Measurements from ENCODE around the gene STK32B.

- TF ChIP-seq NRF1 (IDR thresholded peaks at IDR 0.05; ENCODE audit: low read depth, low read length) (no peak), SP4 (IDR thresholded peaks at IDR 0.05; ENCODE audit: low read length) (no peak), CHD2 (IDR thresholded peaks at IDR 0.05; ENCODE audit: low read length) (no peak), CTCF (IDR thresholded peaks at IDR 0.05; ENCODE audit: control extremely low read depth in 1 of 3, insufficient read depth in 1 of 3, low read depth in 1 of 3, low read length in 3 of 3) (no peak), HDAC2 (IDR thresholded peaks at IDR 0.05; ENCODE audit: borderline replicate concordance in 1 of 2, low read depth in 2 of 2, low read length in 2 of 2) (no peak), POLR2A (IDR thresholded peaks at IDR 0.05; ENCODE audit: control extremely low read depth in 1 of 2, low read depth in 2 of 2, low read length in 2 of 2) (no peak), POLR2AphosphoS5 (IDR thresholded peaks at IDR 0.05; ENCODE audit: low read depth, low read length) (no peak), GTF2F1 (IDR thresholded peaks at IDR 0.05; ENCODE audit: borderline replicate concordance, low read depth, low read length) (no peak), SRF (IDR thresholded peaks at IDR 0.05; ENCODE audit: low read depth, low read length) (no peak), RNF2 (IDR thresholded peaks at IDR 0.05; ENCODE audit: borderline replicate concordance, low read depth, low read length, missing control alignments, poor library complexity, severe bottlenecking) (no peak), EZH2 (IDR thresholded peaks at IDR 0.05; ENCODE audit: low read depth, low read length, severe bottlenecking) (no peak), EGR1 (IDR thresholded peaks at IDR 0.05; ENCODE audit: borderline replicate concordance, low read depth, low read length) (no peak)
- TF ChIP-seq, protein P1, sequence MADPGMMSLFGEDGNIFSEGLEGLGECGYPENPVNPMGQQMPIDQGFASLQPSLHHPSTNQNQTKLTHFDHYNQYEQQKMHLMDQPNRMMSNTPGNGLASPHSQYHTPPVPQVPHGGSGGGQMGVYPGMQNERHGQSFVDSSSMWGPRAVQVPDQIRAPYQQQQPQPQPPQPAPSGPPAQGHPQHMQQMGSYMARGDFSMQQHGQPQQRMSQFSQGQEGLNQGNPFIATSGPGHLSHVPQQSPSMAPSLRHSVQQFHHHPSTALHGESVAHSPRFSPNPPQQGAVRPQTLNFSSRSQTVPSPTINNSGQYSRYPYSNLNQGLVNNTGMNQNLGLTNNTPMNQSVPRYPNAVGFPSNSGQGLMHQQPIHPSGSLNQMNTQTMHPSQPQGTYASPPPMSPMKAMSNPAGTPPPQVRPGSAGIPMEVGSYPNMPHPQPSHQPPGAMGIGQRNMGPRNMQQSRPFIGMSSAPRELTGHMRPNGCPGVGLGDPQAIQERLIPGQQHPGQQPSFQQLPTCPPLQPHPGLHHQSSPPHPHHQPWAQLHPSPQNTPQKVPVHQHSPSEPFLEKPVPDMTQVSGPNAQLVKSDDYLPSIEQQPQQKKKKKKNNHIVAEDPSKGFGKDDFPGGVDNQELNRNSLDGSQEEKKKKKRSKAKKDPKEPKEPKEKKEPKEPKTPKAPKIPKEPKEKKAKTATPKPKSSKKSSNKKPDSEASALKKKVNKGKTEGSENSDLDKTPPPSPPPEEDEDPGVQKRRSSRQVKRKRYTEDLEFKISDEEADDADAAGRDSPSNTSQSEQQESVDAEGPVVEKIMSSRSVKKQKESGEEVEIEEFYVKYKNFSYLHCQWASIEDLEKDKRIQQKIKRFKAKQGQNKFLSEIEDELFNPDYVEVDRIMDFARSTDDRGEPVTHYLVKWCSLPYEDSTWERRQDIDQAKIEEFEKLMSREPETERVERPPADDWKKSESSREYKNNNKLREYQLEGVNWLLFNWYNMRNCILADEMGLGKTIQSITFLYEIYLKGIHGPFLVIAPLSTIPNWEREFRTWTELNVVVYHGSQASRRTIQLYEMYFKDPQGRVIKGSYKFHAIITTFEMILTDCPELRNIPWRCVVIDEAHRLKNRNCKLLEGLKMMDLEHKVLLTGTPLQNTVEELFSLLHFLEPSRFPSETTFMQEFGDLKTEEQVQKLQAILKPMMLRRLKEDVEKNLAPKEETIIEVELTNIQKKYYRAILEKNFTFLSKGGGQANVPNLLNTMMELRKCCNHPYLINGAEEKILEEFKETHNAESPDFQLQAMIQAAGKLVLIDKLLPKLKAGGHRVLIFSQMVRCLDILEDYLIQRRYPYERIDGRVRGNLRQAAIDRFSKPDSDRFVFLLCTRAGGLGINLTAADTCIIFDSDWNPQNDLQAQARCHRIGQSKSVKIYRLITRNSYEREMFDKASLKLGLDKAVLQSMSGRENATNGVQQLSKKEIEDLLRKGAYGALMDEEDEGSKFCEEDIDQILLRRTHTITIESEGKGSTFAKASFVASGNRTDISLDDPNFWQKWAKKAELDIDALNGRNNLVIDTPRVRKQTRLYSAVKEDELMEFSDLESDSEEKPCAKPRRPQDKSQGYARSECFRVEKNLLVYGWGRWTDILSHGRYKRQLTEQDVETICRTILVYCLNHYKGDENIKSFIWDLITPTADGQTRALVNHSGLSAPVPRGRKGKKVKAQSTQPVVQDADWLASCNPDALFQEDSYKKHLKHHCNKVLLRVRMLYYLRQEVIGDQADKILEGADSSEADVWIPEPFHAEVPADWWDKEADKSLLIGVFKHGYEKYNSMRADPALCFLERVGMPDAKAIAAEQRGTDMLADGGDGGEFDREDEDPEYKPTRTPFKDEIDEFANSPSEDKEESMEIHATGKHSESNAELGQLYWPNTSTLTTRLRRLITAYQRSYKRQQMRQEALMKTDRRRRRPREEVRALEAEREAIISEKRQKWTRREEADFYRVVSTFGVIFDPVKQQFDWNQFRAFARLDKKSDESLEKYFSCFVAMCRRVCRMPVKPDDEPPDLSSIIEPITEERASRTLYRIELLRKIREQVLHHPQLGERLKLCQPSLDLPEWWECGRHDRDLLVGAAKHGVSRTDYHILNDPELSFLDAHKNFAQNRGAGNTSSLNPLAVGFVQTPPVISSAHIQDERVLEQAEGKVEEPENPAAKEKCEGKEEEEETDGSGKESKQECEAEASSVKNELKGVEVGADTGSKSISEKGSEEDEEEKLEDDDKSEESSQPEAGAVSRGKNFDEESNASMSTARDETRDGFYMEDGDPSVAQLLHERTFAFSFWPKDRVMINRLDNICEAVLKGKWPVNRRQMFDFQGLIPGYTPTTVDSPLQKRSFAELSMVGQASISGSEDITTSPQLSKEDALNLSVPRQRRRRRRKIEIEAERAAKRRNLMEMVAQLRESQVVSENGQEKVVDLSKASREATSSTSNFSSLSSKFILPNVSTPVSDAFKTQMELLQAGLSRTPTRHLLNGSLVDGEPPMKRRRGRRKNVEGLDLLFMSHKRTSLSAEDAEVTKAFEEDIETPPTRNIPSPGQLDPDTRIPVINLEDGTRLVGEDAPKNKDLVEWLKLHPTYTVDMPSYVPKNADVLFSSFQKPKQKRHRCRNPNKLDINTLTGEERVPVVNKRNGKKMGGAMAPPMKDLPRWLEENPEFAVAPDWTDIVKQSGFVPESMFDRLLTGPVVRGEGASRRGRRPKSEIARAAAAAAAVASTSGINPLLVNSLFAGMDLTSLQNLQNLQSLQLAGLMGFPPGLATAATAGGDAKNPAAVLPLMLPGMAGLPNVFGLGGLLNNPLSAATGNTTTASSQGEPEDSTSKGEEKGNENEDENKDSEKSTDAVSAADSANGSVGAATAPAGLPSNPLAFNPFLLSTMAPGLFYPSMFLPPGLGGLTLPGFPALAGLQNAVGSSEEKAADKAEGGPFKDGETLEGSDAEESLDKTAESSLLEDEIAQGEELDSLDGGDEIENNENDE (IDR thresholded peaks at IDR 0.05; ENCODE audit: insufficient replicate concordance, low read length): no peak
These were observed 166.1 kb downstream of the STK32B start for GRCh38 chr4:5217421-5217820.

Data from H1 (cell line).